HEK293 (cell line): ENCODE data around the gene FBXL4.

Experiments used
- CTCF ChIA-PET: fragments of 350-600 bp; formaldehyde crosslinking; extraction: SDS; loops from one replicate; lab custom pipeline; 2021; ENCODE audit warnings: antibody characterized with exemption; lab: Yijun Ruan, JAX
- POLR2A ChIA-PET: fragments of 300-600 bp; formaldehyde crosslinking; extraction: SDS; loops from one replicate; lab custom pipeline; 2020; ENCODE audit warnings: antibody characterized with exemption, inconsistent platforms; lab: Yijun Ruan, JAX
- H3K27ac ChIP-seq: fragments of 200-500 bp; sonication (Bioruptor generic); 2 replicates; pipeline ENCODE4 v1.5.1; 2014; ENCODE audit warnings: low read depth, low read length, control low read depth, inconsistent platforms; ENCODE audit errors: extremely low read depth
- H3K36me3 ChIP-seq, 2 experiments: fragments of 200-500 bp in 1 of 2; sonication (Bioruptor generic) in 1 of 2; 1 replicate in 1 of 2; 2 replicates in 1 of 2; pipeline ENCODE4 v1.5.1; 2014 to 2017; ENCODE audit warnings: inconsistent platforms in 2 of 2, low read length in 2 of 2; ENCODE audit not compliant: control insufficient read depth in 2 of 2, insufficient read depth in 1 of 2
- H3K4me1 ChIP-seq: fragments of 200-500 bp; sonication (Bioruptor generic); 2 replicates; pipeline ENCODE4 v1.5.1; 2014; ENCODE audit warnings: mild to moderate bottlenecking, low read length, inconsistent platforms; ENCODE audit not compliant: control insufficient read depth, insufficient read depth
- H3K4me3 ChIP-seq: 2 replicates; pipeline ENCODE4 v1.5.1; 2011; ENCODE audit warnings: low read depth, mild to moderate bottlenecking, control low read depth, low read length, moderate library complexity
- H3K9me3 ChIP-seq: fragments of 200-500 bp; sonication (Bioruptor generic); 2 replicates; pipeline ENCODE4 v1.5.1; 2014; ENCODE audit warnings: low read depth, low read length, inconsistent platforms; ENCODE audit not compliant: control insufficient read depth, insufficient read depth
- GLI2 ChIP-seq: fragments of 450-650 bp; formaldehyde crosslinking; IDR thresholded peaks from 2 replicates; pipeline ENCODE4; 2017; ENCODE audit warnings: missing biosample characterization, missing genetic modification characterization, low read depth, borderline replicate concordance
- MEIS1 ChIP-seq: sonication (generic); formaldehyde crosslinking; IDR thresholded peaks from 2 replicates; pipeline ENCODE4 v1.8.1; 2022; ENCODE audit warnings: missing genetic modification reagents, mild to moderate bottlenecking, borderline replicate concordance
- MZF1 ChIP-seq: fragments of 450-650 bp; formaldehyde crosslinking; IDR thresholded peaks from 2 replicates; pipeline ENCODE4 v1.5.1; 2017; ENCODE audit warnings: missing biosample characterization, missing genetic modification characterization, borderline replicate concordance
- TRIM28 ChIP-seq: IDR thresholded peaks from 2 replicates; pipeline ENCODE4 v1.6.1; 2011; ENCODE audit warnings: low read length, control low read depth, borderline replicate concordance
- ZBTB7A ChIP-seq: fragments of 450-650 bp; formaldehyde crosslinking; IDR thresholded peaks from 2 replicates; pipeline ENCODE4 v1.5.1; 2016; ENCODE audit warnings: low read depth, missing biosample characterization, missing genetic modification characterization
- ZFHX2 ChIP-seq: fragments of 450-650 bp; formaldehyde crosslinking; conservative IDR thresholded peaks from 2 replicates; pipeline ENCODE4 v1.5.1; 2016; ENCODE audit warnings: missing biosample characterization, missing genetic modification characterization
- ZNF114 ChIP-seq: fragments of 450-650 bp; formaldehyde crosslinking; IDR thresholded peaks from 2 replicates; pipeline ENCODE4 v1.5.0; 2017; ENCODE audit warnings: missing biosample characterization, missing genetic modification characterization
- ZNF184 ChIP-seq: fragments of 450-650 bp; IDR thresholded peaks from 2 replicates; pipeline ENCODE4 v1.5.1; 2018; ENCODE audit warnings: missing biosample characterization, mild to moderate bottlenecking, missing genetic modification characterization
- ZNF24 ChIP-seq: fragments of 450-650 bp; formaldehyde crosslinking; IDR thresholded peaks from 2 replicates; pipeline ENCODE4 v1.5.1; 2016; ENCODE audit warnings: missing biosample characterization, missing genetic modification characterization
- ZNF561 ChIP-seq: fragments of 450-650 bp; IDR thresholded peaks from 2 replicates; pipeline ENCODE4 v1.5.1; 2018; ENCODE audit warnings: missing biosample characterization, missing genetic modification characterization, borderline replicate concordance
- ZNF629 ChIP-seq: fragments of 450-650 bp; formaldehyde crosslinking; IDR thresholded peaks from 2 replicates; pipeline ENCODE4 v1.5.1; 2017; ENCODE audit warnings: missing biosample characterization, missing genetic modification characterization
- ZNF654 ChIP-seq: fragments of 450-650 bp; formaldehyde crosslinking; IDR thresholded peaks from 2 replicates; pipeline ENCODE4 v1.5.1; 2016; ENCODE audit warnings: low read depth, missing biosample characterization, missing genetic modification characterization
- ZNF707 ChIP-seq: fragments of 450-650 bp; formaldehyde crosslinking; IDR thresholded peaks from 2 replicates; pipeline ENCODE4 v1.5.1; 2016; ENCODE audit warnings: missing biosample characterization, missing genetic modification characterization
- ZNF830 ChIP-seq: fragments of 450-650 bp; IDR thresholded peaks from 2 replicates; pipeline ENCODE4 v1.5.0; 2018; ENCODE audit warnings: missing biosample characterization, missing genetic modification characterization, low read depth, mild to moderate bottlenecking, moderate library complexity
- TF ChIP-seq, protein P1 (sequence below): fragments of 450-650 bp; formaldehyde crosslinking; IDR thresholded peaks from 2 replicates; pipeline ENCODE4 v1.5.1; 2016; ENCODE audit warnings: missing biosample characterization, missing genetic modification characterization, borderline replicate concordance
- TF ChIP-seq, protein P2 (sequence below): fragments of 450-650 bp; formaldehyde crosslinking; IDR thresholded peaks from 2 replicates; pipeline ENCODE4 v1.5.1; 2016; ENCODE audit warnings: missing biosample characterization, missing genetic modification characterization, low read depth

Gene FBXL4

DNA sequence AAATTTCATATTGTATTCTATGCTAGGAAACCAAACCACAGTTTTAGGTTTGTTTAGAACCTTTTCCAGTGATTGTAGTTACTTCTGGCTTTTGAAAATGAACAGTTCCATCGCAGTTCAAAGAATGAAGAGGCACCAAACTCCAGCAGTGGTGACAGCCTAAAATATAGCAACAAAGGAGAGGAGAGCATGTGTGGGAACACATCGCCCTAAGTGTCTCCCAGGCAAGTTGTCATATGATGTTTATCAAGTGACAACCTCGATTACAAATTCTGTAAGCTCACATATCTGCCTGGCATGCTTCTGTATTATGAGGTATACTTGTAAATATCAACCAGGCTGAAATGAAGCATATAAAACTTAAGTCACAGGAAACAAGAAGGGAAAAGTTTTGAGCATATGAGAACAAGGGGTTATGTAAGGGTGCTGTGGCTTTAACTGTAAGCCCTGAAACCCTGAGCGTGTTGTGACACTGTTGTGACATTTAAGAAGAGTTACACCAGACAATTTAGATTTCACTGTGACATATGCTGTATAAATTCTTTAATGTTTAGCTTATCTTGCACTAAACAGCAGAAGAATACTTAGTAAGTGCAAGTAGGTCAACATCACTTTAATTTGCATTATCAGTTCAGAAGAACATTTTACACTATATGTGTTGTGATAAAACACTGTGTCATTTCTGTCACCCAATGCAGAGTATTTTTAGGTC is 29.1 kb upstream of the FBXL4 start (continued):
- TF ChIP-seq, protein P1, sequence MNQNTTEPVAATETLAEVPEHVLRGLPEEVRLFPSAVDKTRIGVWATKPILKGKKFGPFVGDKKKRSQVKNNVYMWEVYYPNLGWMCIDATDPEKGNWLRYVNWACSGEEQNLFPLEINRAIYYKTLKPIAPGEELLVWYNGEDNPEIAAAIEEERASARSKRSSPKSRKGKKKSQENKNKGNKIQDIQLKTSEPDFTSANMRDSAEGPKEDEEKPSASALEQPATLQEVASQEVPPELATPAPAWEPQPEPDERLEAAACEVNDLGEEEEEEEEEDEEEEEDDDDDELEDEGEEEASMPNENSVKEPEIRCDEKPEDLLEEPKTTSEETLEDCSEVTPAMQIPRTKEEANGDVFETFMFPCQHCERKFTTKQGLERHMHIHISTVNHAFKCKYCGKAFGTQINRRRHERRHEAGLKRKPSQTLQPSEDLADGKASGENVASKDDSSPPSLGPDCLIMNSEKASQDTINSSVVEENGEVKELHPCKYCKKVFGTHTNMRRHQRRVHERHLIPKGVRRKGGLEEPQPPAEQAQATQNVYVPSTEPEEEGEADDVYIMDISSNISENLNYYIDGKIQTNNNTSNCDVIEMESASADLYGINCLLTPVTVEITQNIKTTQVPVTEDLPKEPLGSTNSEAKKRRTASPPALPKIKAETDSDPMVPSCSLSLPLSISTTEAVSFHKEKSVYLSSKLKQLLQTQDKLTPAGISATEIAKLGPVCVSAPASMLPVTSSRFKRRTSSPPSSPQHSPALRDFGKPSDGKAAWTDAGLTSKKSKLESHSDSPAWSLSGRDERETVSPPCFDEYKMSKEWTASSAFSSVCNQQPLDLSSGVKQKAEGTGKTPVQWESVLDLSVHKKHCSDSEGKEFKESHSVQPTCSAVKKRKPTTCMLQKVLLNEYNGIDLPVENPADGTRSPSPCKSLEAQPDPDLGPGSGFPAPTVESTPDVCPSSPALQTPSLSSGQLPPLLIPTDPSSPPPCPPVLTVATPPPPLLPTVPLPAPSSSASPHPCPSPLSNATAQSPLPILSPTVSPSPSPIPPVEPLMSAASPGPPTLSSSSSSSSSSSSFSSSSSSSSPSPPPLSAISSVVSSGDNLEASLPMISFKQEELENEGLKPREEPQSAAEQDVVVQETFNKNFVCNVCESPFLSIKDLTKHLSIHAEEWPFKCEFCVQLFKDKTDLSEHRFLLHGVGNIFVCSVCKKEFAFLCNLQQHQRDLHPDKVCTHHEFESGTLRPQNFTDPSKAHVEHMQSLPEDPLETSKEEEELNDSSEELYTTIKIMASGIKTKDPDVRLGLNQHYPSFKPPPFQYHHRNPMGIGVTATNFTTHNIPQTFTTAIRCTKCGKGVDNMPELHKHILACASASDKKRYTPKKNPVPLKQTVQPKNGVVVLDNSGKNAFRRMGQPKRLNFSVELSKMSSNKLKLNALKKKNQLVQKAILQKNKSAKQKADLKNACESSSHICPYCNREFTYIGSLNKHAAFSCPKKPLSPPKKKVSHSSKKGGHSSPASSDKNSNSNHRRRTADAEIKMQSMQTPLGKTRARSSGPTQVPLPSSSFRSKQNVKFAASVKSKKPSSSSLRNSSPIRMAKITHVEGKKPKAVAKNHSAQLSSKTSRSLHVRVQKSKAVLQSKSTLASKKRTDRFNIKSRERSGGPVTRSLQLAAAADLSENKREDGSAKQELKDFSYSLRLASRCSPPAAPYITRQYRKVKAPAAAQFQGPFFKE (tag by site-specific recombination), result no peak

DNA sequence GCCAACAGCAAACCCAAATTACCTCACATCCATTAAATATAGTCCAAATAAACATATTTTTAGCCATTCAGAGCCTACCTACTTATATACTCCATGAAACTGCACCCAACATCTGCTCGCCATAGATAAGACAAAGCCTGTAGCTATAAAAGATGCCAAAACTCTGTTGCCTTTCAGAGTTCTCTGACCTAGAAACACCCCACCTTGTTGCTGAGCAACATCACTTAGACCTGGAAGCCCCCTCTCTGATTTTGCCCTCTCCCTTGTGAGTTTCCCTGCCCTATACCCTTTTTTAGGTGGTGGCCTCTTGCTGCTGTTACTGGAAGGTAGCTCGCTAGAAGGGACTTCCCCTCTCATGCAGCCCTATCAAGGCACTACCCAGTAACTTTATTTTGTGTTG is 27.7 kb upstream of the FBXL4 start:
- CTCF ChIA-PET, result interaction anchor here (0.6 kb wide), 1 partner anchor 97 kb away, joined by 4 read pairs; no protein-coding TSS in a partner anchor
- TF ChIP-seq ZFHX2 (no peak), TRIM28 (no peak), ZNF629 (tag by site-specific recombination) (no peak), ZNF830 (no peak), ZNF184 (tag by site-specific recombination) (no peak), ZBTB7A (tag by site-specific recombination) (no peak), ZNF707 (tag by site-specific recombination) (no peak), ZNF24 (no peak), ZNF561 (tag by site-specific recombination) (no peak), ZNF654 (no peak), ZNF114 (tag by site-specific recombination) (no peak), MZF1 (tag by site-specific recombination) (no peak), MEIS1 (no peak)
- POLR2A ChIA-PET, result no interaction called here

DNA sequence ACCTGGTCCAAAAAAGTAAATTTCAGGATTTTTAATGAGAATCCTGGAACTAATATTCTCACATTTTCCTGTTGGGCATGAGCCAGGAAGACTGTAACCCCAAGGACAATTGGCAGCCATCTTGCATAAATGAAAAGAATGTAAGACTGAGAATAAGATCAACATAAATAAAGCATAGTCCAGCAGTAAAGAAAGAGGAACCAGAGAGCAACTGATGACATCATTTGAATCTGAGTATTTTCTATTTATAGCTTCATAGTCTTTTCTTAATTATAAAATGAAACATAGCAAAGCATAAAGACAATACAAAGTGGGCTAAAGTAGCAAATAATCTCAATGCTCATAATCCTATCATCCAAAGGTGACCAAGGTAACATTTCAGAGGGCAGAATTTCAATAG is 26.6 kb upstream of the FBXL4 start:
- TF ChIP-seq GLI2 (tag by site-specific recombination), result no peak
- TF ChIP-seq, protein P2, sequence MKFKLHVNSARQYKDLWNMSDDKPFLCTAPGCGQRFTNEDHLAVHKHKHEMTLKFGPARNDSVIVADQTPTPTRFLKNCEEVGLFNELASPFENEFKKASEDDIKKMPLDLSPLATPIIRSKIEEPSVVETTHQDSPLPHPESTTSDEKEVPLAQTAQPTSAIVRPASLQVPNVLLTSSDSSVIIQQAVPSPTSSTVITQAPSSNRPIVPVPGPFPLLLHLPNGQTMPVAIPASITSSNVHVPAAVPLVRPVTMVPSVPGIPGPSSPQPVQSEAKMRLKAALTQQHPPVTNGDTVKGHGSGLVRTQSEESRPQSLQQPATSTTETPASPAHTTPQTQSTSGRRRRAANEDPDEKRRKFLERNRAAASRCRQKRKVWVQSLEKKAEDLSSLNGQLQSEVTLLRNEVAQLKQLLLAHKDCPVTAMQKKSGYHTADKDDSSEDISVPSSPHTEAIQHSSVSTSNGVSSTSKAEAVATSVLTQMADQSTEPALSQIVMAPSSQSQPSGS (tag by site-specific recombination), result peak; percentile 52; the same call in 1 of the 2 replicates
- TF ChIP-seq, all 188 proteins: peak for 1
- CTCF ChIA-PET, result no interaction called here
- Histone ChIP-seq H3K4me1 (no peaks in the 10 kb centered on the region), H3K27ac (no peak overlapping the region), H3K4me3 (no peak overlapping the region), H3K9me3 (no peaks in the 10 kb centered on the region), H3K36me3 (no peaks in the 10 kb centered on the region)
- POLR2A ChIA-PET, result no interaction called here

More for the DNA sequence above, 27.7 kb upstream of the FBXL4 start:
- Histone ChIP-seq H3K4me3 (no peak overlapping the region), H3K9me3 (no peaks in the 10 kb centered on the region), H3K4me1 (no peaks in the 10 kb centered on the region), H3K36me3 (no peaks in the 10 kb centered on the region), H3K27ac (no peak overlapping the region)
